ENCODE measurements around the gene MARCO.
"Not testable (repeated sequence)": the region's sequence is repeated elsewhere in the genome, so short reads cannot be mapped to it uniquely, and the experiment has no call there.

MARCO gene

GRCh38 chr2:118945881-118946280 lies 3.9 kb downstream of the MARCO start:
- no peak for TF ChIP-seq CTCF (IDR thresholded peaks at IDR 0.05; ENCODE audit: insufficient read depth, low read length, missing control alignments)
- CTCF ChIA-PET: no interaction called here
- no peak for DNase-seq (ENCODE audit: low read depth, low spot score)

GRCh38 chr2:118948266-118948665 lies 6.3 kb downstream of the MARCO start:
- H3K4me3 ChIP-seq (ENCODE audit: low read depth, low read length); DNase-seq (ENCODE audit: low read depth, low spot score); POLR2A ChIA-PET; CTCF ChIA-PET: not testable (repeated sequence)

More at GRCh38 chr2:118945881-118946280, 3.9 kb downstream of the MARCO start:
- POLR2A ChIA-PET: no interaction called here
- H3K4me3 ChIP-seq (ENCODE audit: low read depth, low read length): no peak overlapping the region

GRCh38 chr2:118954297-118955060 lies 12.5 kb downstream of the MARCO start:
- ChIA-PET CTCF (no interaction called here), POLR2A (no interaction called here)
- no peak overlapping the region for H3K4me3 ChIP-seq (ENCODE audit: low read depth, low read length)
- DNase-seq (ENCODE audit: low read depth, low spot score): no peak
- no peak for TF ChIP-seq CTCF (IDR thresholded peaks at IDR 0.05; ENCODE audit: insufficient read depth, low read length, missing control alignments)

- DNase-seq (ENCODE audit: low read depth, low spot score): no peak
- H3K4me3 ChIP-seq (ENCODE audit: low read depth, low read length): no peak overlapping the region
- ChIA-PET CTCF (no interaction called here), POLR2A (no interaction called here)
- TF ChIP-seq CTCF (IDR thresholded peaks at IDR 0.05; ENCODE audit: insufficient read depth, low read length, missing control alignments): no peak
These were observed 23.7 kb downstream of the MARCO start for GRCh38 chr2:118965737-118966136.

- CTCF ChIA-PET: no interaction called here
- no peak for DNase-seq (ENCODE audit: low read depth, low spot score)
- POLR2A ChIA-PET: no interaction called here
- no peak overlapping the region for H3K4me3 ChIP-seq (ENCODE audit: low read depth, low read length)
- no peak for TF ChIP-seq CTCF (IDR thresholded peaks at IDR 0.05; ENCODE audit: insufficient read depth, low read length, missing control alignments)
These were observed 25.3 kb downstream of the MARCO start for GRCh38 chr2:118967124-118967880.

- DNase-seq (ENCODE audit: low read depth, low spot score): no peak
- ChIA-PET POLR2A (no interaction called here), CTCF (no interaction called here)
- no peak overlapping the region for H3K4me3 ChIP-seq (ENCODE audit: low read depth, low read length)
- TF ChIP-seq CTCF (IDR thresholded peaks at IDR 0.05; ENCODE audit: insufficient read depth, low read length, missing control alignments): no peak
These were observed 26.0 kb downstream of the MARCO start for GRCh38 chr2:118968042-118968441.

Data from AG04449 (cell line).